ENCODE results near the gene HACE1.

HACE1 gene

DNA sequence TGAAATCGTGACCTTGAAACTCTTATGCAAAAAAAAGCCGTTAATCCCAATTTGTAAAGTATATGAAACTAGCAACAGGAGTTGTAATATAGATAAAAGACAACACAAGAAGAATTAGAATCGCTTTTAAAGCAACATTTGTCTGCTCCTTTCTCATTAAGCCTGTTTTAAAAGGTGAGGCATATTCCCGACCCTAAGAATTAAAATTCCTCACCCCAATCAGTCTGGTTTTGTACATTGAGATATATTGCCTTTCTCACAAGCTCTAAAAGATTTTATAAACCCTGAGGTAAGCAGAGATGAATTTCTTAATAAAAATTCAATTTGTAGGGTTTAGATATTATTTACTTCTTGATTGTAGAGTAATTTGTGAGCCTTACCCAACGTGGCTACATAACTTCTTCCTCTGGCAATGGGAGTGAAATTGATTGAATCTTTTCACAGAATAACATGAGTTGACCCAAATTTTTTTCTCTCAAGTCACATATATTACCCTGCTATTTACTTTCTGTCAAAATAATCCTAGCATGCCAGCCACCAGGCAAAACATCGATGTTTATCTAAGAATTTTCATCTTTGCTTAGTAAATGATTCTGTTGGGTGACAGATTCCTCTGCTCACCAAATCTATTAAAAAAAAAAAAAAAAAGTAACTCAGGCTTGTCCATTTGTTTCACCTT is 173.7 kb downstream of the HACE1 start:
- DNase-seq: no peak

DNA sequence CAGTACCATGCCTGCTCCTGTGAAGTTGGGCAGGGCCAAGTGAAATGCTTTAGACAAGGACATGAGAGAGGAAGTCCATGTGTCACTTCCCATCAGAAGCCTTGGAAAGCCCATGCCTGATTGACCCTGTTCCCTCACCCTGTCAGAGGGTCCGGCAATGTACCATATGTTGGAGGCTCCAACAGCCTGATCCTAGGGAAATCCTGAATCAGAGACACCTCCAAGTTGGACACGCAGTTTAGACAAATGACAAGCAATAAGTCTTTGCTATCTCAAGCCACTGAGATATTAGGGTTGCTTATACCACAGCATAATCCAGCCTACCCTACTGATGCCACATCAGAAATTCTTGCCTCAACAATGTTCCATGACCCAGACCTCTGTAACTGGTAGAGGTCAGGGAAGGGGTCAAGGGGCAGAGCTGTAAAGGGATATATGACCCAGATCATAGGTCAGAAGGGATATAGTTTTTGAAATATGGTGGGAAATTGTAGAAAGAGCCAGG is 174.8 kb downstream of the HACE1 start:
- no peak for DNase-seq

GRCh38 chr6:104683809-104684208 is 175.9 kb downstream of the HACE1 start:
- DNase-seq: no peak

DNA sequence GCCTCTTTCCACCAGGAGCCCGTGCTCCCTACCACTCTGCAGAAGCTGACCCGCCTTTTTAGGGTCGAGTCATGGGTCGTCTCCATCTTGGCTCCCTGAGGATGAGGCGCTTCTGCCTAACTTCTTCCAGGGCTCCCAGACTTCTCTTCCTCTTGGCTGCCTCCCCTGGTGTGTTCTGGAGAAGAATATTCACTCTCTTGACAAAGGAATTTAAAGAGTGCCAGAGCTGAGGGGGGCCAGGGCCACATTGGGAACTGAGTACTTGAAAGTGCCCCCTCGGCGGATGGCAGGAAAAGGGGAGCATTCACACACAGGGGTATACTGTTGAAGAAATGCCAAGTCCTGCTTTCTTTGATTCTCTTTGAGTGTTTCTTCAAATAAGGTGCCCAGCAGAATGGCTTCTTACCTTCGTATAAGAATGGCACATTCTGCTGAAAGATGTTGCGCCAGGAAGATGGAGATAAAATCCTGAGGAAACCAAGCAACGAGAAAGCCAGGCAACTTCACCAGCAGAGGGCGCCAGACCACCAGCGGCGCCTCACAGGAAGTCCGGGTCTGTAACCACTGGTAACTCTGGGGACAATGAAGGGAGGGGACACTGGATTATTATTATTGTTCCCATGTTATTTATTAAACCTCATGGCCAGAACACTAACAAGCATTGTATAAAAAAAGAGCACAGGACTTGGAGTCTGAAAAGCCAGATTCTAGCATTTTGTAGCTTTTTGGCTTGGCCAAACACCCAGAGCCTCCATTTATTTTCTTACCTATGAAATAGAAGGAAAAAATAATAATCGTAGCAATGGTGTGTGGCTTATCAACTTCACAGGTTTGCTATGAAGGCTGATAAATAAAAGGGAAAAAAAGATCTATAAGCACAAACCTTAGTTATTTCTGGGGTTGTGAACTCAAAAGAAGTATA is 176.7 kb downstream of the HACE1 start:
- peak; percentile 86 for DNase-seq

- DNase-seq: no peak
Measured at GRCh38 chr6:104680539-104680938, 179.2 kb downstream of the HACE1 start.

- DNase-seq: no peak
Measured at GRCh38 chr6:104679971-104680370, 179.7 kb downstream of the HACE1 start.

All from stimulated activated CD8-positive, alpha-beta memory T cell treated with anti-CD3 and anti-CD28 coated beads, Interleukin-4, amount 100 ng/mL, for 48 hours (primary cell).